Fibroblast of villous mesenchyme (primary cell): ENCODE measurements around the gene TDRD6. TPM values are rescaled to one million over a fixed set of nuclear protein-coding genes. Genes with fewer than 3 reads are reported as not detected.

ENCODE experiments used
- DNase-seq: peaks from one replicate; pipeline ENCODE4 v3.0.0-alpha.2; 2010; ENCODE audit warnings: low read depth
- H3K4me3 ChIP-seq: 2 replicates; pipeline ENCODE4 v1.5.1; 2011; ENCODE audit warnings: low read depth, mild to moderate bottlenecking, low read length
- total RNA-seq: library from RNA; depleted of rRNA; stranded (reverse); fragments of >200 nt; gene quantifications from 2 replicates; pipeline ENCODE4 v1.2.3, GENCODE V29; 2012
- TF ChIP-seq, protein P1 (sequence below): IDR thresholded peaks from 2 replicates; pipeline ENCODE4 v1.5.1; 2012; ENCODE audit warnings: low read depth, mild to moderate bottlenecking, low read length; ENCODE audit not compliant: insufficient read depth

Gene TDRD6
- total RNA-seq, 1 donor = under 0.01 TPM

DNA sequence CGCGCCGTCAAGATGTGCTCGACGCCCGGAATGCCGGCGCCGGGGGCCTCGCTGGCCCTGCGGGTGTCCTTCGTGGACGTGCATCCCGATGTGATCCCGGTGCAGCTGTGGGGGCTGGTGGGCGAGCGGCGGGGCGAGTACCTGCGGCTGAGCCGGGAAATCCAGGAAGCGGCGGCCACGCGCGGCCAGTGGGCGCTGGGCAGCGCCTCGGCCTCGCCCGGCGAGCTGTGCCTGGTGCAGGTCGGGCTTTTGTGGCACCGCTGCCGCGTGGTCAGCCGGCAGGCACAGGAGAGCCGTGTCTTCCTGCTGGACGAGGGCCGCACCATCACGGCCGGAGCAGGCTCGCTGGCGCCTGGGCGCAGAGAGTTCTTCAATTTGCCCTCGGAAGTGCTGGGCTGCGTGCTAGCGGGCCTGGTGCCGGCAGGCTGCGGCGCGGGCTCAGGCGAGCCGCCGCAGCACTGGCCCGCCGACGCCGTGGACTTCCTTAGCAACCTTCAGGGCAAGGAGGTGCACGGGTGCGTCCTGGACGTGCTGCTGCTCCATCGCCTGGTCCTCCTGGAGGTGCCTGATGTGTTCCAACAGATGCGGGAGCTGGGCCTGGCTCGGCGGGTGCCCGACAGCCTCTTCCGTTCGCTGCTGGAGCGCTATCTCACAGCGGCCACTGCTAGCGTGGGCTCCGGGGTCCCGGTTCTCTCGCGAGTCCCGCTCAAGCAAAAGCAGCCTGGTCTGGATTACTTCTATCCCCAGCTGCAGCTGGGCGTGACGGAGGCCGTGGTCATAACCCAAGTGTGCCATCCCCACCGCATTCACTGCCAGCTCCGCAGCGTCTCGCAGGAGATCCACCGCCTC, 656 bp downstream of the TDRD6 start:
- H3K4me3 ChIP-seq = no peak overlapping the region
- TF ChIP-seq, protein P1, sequence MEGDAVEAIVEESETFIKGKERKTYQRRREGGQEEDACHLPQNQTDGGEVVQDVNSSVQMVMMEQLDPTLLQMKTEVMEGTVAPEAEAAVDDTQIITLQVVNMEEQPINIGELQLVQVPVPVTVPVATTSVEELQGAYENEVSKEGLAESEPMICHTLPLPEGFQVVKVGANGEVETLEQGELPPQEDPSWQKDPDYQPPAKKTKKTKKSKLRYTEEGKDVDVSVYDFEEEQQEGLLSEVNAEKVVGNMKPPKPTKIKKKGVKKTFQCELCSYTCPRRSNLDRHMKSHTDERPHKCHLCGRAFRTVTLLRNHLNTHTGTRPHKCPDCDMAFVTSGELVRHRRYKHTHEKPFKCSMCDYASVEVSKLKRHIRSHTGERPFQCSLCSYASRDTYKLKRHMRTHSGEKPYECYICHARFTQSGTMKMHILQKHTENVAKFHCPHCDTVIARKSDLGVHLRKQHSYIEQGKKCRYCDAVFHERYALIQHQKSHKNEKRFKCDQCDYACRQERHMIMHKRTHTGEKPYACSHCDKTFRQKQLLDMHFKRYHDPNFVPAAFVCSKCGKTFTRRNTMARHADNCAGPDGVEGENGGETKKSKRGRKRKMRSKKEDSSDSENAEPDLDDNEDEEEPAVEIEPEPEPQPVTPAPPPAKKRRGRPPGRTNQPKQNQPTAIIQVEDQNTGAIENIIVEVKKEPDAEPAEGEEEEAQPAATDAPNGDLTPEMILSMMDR = no peak
- DNase-seq = no peak

- no peak overlapping the region for H3K4me3 ChIP-seq
- no peak for DNase-seq
- TF ChIP-seq, protein P1 = no peak
Measured at GRCh38 chr6:46688966-46689335, 1.3 kb downstream of the TDRD6 start.

- no peak for DNase-seq
- TF ChIP-seq, protein P1 = no peak
- no peak overlapping the region for H3K4me3 ChIP-seq
Measured at GRCh38 chr6:46689657-46690056, 2.0 kb downstream of the TDRD6 start.

DNA sequence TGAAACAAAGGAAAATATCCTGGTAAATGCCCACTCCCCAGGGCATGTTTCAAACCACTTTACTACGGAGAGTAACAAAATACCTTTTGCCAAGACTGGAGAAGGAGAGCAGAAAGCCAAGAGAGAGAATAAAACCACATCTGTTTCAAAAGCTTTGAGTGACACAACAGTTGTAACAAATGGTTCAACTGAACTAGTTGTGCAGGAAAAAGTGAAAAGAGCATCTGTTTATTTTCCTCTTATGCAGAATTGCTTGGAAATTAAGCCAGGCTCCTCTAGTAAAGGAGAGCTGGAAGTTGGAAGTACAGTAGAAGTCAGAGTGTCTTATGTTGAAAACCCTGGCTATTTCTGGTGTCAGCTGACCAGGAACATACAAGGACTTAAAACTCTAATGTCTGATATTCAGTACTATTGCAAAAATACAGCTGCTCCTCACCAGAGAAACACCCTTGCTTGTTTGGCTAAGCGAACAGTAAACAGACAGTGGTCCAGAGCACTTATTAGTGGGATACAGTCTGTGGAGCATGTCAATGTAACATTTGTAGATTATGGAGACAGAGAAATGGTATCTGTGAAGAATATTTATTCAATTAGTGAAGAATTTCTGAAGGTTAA, 2.6 kb downstream of the TDRD6 start:
- H3K4me3 ChIP-seq = no peak overlapping the region
- TF ChIP-seq, protein P1 = no peak
- DNase-seq = no peak

DNA sequence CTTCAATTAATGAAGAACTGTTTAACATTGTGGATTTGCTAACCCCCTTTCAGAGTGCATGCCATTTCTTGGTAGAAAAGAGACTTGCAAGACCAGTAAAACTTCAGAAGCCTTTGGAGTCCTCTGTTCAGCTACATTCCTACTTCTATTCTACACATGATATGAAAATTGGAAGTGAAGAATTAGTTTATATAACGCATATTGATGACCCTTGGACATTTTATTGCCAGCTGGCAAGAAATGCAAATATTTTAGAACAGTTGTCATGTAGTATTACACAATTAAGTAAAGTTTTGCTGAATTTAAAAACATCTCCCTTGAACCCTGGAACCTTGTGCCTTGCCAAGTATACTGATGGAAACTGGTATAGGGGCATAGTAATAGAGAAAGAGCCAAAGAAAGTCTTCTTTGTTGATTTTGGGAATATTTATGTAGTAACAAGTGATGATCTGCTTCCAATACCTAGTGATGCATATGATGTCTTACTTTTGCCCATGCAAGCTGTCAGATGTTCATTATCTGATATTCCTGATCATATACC, 3.3 kb downstream of the TDRD6 start:
- DNase-seq = no peak
- TF ChIP-seq, protein P1 = no peak
- H3K4me3 ChIP-seq = no peak overlapping the region

DNA sequence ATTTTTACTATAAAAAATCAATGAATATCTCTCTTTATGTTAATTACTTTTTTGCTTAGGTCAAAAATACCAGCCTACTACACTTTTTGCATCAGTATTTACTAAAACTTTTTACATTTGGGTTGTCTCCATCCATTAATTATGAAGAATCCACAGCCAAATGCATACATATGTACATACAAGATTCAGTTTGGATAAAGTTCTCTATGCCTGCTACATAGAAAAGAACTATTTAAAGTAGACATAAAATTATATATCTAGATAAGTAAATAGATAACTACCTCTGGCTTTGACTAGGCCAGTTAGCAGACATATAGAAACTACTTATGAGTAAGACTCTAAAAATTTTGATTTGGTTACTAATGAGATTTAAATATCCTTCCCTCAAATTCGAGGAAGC, 12.3 kb downstream of the TDRD6 start:
- DNase-seq = no peak
- H3K4me3 ChIP-seq = no peak overlapping the region
- TF ChIP-seq, protein P1 = no peak
